HEK293 (cell line): ENCODE data around the gene PCDH10.
A peak's percentile ranks its signal among the peaks of the same experiment; 100 is the strongest.

Source experiments
- CTCF ChIA-PET: fragments of 350-600 bp; formaldehyde crosslinking; extraction: SDS; loops from one replicate; lab custom pipeline; 2021; ENCODE audit warnings: antibody characterized with exemption; lab: Yijun Ruan, JAX
- POLR2A ChIA-PET: fragments of 300-600 bp; formaldehyde crosslinking; extraction: SDS; loops from one replicate; lab custom pipeline; 2020; ENCODE audit warnings: antibody characterized with exemption, inconsistent platforms; lab: Yijun Ruan, JAX
- H3K27ac ChIP-seq: fragments of 200-500 bp; sonication (Bioruptor generic); 2 replicates; pipeline ENCODE4 v1.5.1; 2014; ENCODE audit warnings: low read depth, low read length, control low read depth, inconsistent platforms; ENCODE audit errors: extremely low read depth
- H3K36me3 ChIP-seq, 2 experiments: fragments of 200-500 bp in 1 of 2; sonication (Bioruptor generic) in 1 of 2; 1 replicate in 1 of 2; 2 replicates in 1 of 2; pipeline ENCODE4 v1.5.1; 2014 to 2017; ENCODE audit warnings: inconsistent platforms in 2 of 2, low read length in 2 of 2; ENCODE audit not compliant: control insufficient read depth in 2 of 2, insufficient read depth in 1 of 2
- H3K4me1 ChIP-seq: fragments of 200-500 bp; sonication (Bioruptor generic); 2 replicates; pipeline ENCODE4 v1.5.1; 2014; ENCODE audit warnings: mild to moderate bottlenecking, low read length, inconsistent platforms; ENCODE audit not compliant: control insufficient read depth, insufficient read depth
- H3K4me3 ChIP-seq: 2 replicates; pipeline ENCODE4 v1.5.1; 2011; ENCODE audit warnings: low read depth, mild to moderate bottlenecking, control low read depth, low read length, moderate library complexity
- H3K9me3 ChIP-seq: fragments of 200-500 bp; sonication (Bioruptor generic); 2 replicates; pipeline ENCODE4 v1.5.1; 2014; ENCODE audit warnings: low read depth, low read length, inconsistent platforms; ENCODE audit not compliant: control insufficient read depth, insufficient read depth
- TRIM28 ChIP-seq: IDR thresholded peaks from 2 replicates; pipeline ENCODE4 v1.6.1; 2011; ENCODE audit warnings: low read length, control low read depth, borderline replicate concordance
- ZBTB26 ChIP-seq: fragments of 450-650 bp; formaldehyde crosslinking; optimal IDR thresholded peaks from 2 replicates; pipeline ENCODE3; 2016; ENCODE audit warnings: missing biosample characterization, mild to moderate bottlenecking, missing genetic modification characterization
- ZFHX2 ChIP-seq: fragments of 450-650 bp; formaldehyde crosslinking; conservative IDR thresholded peaks from 2 replicates; pipeline ENCODE4 v1.5.1; 2016; ENCODE audit warnings: missing biosample characterization, missing genetic modification characterization
- ZFP3 ChIP-seq: fragments of 450-650 bp; formaldehyde crosslinking; IDR thresholded peaks from 2 replicates; pipeline ENCODE4 v1.5.1; 2016; ENCODE audit warnings: low read depth, missing biosample characterization, missing genetic modification characterization
- ZNF114 ChIP-seq: fragments of 450-650 bp; formaldehyde crosslinking; IDR thresholded peaks from 2 replicates; pipeline ENCODE4 v1.5.0; 2017; ENCODE audit warnings: missing biosample characterization, missing genetic modification characterization
- ZNF202 ChIP-seq: fragments of 450-650 bp; formaldehyde crosslinking; IDR thresholded peaks from 2 replicates; pipeline ENCODE4 v1.5.1; 2016; ENCODE audit warnings: missing biosample characterization, missing genetic modification characterization, borderline replicate concordance
- ZNF266 ChIP-seq: fragments of 450-650 bp; formaldehyde crosslinking; IDR thresholded peaks from 2 replicates; pipeline ENCODE4 v1.5.1; 2016; ENCODE audit warnings: missing biosample characterization, missing genetic modification characterization, low read depth
- ZNF274 ChIP-seq, 2 experiments: fragments of 200-500 bp in 1 of 2; fragments of 450-650 bp in 1 of 2; sonication (Bioruptor generic) in 1 of 2; formaldehyde crosslinking in 1 of 2; IDR thresholded peaks; 2 replicates each; pipeline versions ENCODE4 v1.5.1 to v1.6.1; 2014 to 2016; ENCODE audit warnings: borderline replicate concordance in 1 of 2, inconsistent platforms in 1 of 2, low read length in 1 of 2, missing biosample characterization in 1 of 2, missing genetic modification characterization in 1 of 2
- ZNF658 ChIP-seq: fragments of 450-650 bp; formaldehyde crosslinking; IDR thresholded peaks from 2 replicates; pipeline ENCODE4; 2016; ENCODE audit warnings: missing biosample characterization, missing genetic modification characterization
- TF ChIP-seq, protein P1 (sequence below): fragments of 450-650 bp; formaldehyde crosslinking; IDR thresholded peaks from 2 replicates; pipeline ENCODE4 v1.5.1; 2016; ENCODE audit warnings: missing biosample characterization, missing genetic modification characterization, borderline replicate concordance
- TF ChIP-seq, protein P2 (sequence below): fragments of 450-650 bp; formaldehyde crosslinking; IDR thresholded peaks from 2 replicates; pipeline ENCODE4 v1.5.1; 2017; ENCODE audit warnings: missing biosample characterization, missing genetic modification characterization
- TF ChIP-seq, protein P3 (sequence below): fragments of 450-650 bp; formaldehyde crosslinking; IDR thresholded peaks from 2 replicates; pipeline ENCODE4 v1.5.1; 2016; ENCODE audit warnings: missing biosample characterization, missing genetic modification characterization

PCDH10 gene

DNA sequence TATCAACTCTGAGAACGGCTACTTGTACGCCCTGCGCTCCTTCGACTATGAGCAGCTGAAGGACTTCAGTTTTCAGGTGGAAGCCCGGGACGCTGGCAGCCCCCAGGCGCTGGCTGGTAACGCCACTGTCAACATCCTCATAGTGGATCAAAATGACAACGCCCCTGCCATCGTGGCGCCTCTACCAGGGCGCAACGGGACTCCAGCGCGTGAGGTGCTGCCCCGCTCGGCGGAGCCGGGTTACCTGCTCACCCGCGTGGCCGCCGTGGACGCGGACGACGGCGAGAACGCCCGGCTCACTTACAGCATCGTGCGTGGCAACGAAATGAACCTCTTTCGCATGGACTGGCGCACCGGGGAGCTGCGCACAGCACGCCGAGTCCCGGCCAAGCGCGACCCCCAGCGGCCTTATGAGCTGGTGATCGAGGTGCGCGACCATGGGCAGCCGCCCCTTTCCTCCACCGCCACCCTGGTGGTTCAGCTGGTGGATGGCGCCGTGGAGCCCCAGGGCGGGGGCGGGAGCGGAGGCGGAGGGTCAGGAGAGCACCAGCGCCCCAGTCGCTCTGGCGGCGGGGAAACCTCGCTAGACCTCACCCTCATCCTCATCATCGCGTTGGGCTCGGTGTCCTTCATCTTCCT is 2.7 kb downstream of the PCDH10 start:
- no peaks in the 10 kb centered on the region for H3K9me3 ChIP-seq
- no peaks in the 10 kb centered on the region; the same call in 1 of the 2 replicates for H3K4me1 ChIP-seq
- H3K27ac ChIP-seq, result no peak overlapping the region
- CTCF ChIA-PET, result interaction anchor here (0.7 to 1.1 kb wide), 2 partner anchors 24 to 95 kb away, joined by 3 read pairs; no protein-coding TSS in a partner anchor
- POLR2A ChIA-PET, result no interaction called here
- peak overlapping the region; percentile 40 for H3K4me3 ChIP-seq
- TF ChIP-seq ZNF274 (IDR thresholded peaks at IDR 0.05; ENCODE audit: low read length) (no peak), ZNF274 (tag by site-specific recombination; IDR thresholded peaks at IDR 0.05; ENCODE audit: borderline replicate concordance) (no peak), ZNF658 (tag by site-specific recombination) (no peak), ZFHX2 (tag by site-specific recombination) (no peak), TRIM28 (peak; percentile 15; the same call in 1 of the 2 replicates), ZBTB26 (peak; percentile 20), ZNF114 (tag by site-specific recombination) (no peak), ZNF266 (no peak), ZNF202 (tag by site-specific recombination) (0 out of 2 replicates have a peak, but pooled peaks have one; percentile 7)
- TF ChIP-seq, protein P1, sequence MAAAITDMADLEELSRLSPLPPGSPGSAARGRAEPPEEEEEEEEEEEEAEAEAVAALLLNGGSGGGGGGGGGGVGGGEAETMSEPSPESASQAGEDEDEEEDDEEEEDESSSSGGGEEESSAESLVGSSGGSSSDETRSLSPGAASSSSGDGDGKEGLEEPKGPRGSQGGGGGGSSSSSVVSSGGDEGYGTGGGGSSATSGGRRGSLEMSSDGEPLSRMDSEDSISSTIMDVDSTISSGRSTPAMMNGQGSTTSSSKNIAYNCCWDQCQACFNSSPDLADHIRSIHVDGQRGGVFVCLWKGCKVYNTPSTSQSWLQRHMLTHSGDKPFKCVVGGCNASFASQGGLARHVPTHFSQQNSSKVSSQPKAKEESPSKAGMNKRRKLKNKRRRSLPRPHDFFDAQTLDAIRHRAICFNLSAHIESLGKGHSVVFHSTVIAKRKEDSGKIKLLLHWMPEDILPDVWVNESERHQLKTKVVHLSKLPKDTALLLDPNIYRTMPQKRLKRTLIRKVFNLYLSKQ (tag by site-specific recombination), result no peak
- peaks cover 0 to 7% of the 10 kb centered on the region in 2 experiments; a peak in 1 of 3 replicates for H3K36me3 ChIP-seq

DNA sequence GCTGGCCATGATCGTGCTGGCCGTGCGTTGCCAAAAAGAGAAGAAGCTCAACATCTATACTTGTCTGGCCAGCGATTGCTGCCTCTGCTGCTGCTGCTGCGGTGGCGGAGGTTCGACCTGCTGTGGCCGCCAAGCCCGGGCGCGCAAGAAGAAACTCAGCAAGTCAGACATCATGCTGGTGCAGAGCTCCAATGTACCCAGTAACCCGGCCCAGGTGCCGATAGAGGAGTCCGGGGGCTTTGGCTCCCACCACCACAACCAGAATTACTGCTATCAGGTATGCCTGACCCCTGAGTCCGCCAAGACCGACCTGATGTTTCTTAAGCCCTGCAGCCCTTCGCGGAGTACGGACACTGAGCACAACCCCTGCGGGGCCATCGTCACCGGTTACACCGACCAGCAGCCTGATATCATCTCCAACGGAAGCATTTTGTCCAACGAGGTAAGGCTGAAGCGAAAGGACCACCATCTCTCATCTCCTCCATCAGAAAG is 3.3 kb downstream of the PCDH10 start:
- no peaks in the 10 kb centered on the region; the same call in 1 of the 2 replicates for H3K4me1 ChIP-seq
- TF ChIP-seq, protein P2, sequence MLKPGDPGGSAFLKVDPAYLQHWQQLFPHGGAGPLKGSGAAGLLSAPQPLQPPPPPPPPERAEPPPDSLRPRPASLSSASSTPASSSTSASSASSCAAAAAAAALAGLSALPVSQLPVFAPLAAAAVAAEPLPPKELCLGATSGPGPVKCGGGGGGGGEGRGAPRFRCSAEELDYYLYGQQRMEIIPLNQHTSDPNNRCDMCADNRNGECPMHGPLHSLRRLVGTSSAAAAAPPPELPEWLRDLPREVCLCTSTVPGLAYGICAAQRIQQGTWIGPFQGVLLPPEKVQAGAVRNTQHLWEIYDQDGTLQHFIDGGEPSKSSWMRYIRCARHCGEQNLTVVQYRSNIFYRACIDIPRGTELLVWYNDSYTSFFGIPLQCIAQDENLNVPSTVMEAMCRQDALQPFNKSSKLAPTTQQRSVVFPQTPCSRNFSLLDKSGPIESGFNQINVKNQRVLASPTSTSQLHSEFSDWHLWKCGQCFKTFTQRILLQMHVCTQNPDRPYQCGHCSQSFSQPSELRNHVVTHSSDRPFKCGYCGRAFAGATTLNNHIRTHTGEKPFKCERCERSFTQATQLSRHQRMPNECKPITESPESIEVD (tag by site-specific recombination), result no peak
- TF ChIP-seq, protein P3, sequence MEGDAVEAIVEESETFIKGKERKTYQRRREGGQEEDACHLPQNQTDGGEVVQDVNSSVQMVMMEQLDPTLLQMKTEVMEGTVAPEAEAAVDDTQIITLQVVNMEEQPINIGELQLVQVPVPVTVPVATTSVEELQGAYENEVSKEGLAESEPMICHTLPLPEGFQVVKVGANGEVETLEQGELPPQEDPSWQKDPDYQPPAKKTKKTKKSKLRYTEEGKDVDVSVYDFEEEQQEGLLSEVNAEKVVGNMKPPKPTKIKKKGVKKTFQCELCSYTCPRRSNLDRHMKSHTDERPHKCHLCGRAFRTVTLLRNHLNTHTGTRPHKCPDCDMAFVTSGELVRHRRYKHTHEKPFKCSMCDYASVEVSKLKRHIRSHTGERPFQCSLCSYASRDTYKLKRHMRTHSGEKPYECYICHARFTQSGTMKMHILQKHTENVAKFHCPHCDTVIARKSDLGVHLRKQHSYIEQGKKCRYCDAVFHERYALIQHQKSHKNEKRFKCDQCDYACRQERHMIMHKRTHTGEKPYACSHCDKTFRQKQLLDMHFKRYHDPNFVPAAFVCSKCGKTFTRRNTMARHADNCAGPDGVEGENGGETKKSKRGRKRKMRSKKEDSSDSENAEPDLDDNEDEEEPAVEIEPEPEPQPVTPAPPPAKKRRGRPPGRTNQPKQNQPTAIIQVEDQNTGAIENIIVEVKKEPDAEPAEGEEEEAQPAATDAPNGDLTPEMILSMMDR (tag by site-specific recombination), result no peak
- no peak for TF ChIP-seq ZFP3
- TF ChIP-seq, all 188 proteins: peak for 0
- Histone ChIP-seq H3K27ac (no peak overlapping the region), H3K36me3 (peaks cover 0 to 7% of the 10 kb centered on the region in 2 experiments; a peak in 1 of 3 replicates), H3K9me3 (no peaks in the 10 kb centered on the region), H3K4me3 (peak overlapping the region; percentile 40)
- ChIA-PET POLR2A (no interaction called here), CTCF (interaction anchor here (0.7 to 1.1 kb wide), 4 partner anchors 23 to 324 kb away, joined by 3 read pairs; no protein-coding TSS in a partner anchor)
